Measurements from ENCODE around the gene NRXN3. TPM values are rescaled to one million over a fixed set of nuclear protein-coding genes. Genes with fewer than 3 reads are reported as not detected.

NRXN3 gene
- polyA plus RNA-seq, 1 donor (not counting 4 experiments of a cell fraction or from before 2014, with no cell fraction given) = 0.89 TPM

DNA sequence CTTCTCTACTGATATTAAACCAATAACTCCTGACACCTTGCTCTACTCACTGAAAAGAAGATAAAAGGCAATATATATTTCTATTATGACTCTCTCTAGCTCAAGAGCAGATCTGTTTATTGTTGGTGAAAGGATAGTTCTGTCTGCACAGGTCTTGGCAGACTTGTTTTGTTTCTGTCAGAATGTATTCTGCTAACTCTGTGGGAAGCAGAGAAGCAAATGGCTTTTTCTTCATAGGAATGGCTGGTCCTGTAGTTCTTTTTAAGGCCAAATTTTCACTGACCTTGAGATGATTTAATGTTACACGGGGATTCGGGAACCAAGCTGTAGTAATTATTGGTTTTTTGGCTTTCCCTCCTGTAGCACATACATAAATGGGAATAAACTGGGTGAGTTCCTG is 1529.0 kb downstream of the NRXN3 start:
- TF ChIP-seq, protein P1, sequence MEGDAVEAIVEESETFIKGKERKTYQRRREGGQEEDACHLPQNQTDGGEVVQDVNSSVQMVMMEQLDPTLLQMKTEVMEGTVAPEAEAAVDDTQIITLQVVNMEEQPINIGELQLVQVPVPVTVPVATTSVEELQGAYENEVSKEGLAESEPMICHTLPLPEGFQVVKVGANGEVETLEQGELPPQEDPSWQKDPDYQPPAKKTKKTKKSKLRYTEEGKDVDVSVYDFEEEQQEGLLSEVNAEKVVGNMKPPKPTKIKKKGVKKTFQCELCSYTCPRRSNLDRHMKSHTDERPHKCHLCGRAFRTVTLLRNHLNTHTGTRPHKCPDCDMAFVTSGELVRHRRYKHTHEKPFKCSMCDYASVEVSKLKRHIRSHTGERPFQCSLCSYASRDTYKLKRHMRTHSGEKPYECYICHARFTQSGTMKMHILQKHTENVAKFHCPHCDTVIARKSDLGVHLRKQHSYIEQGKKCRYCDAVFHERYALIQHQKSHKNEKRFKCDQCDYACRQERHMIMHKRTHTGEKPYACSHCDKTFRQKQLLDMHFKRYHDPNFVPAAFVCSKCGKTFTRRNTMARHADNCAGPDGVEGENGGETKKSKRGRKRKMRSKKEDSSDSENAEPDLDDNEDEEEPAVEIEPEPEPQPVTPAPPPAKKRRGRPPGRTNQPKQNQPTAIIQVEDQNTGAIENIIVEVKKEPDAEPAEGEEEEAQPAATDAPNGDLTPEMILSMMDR (optimal IDR thresholded peaks at IDR 0.05 in 1 of 3, IDR thresholded peaks at IDR 0.05 in 1 of 3, conservative IDR thresholded peaks at IDR 0.05 in 1 of 3; ENCODE audit: extremely low read depth in 1 of 3, insufficient read depth in 2 of 3, low read length in 3 of 3) = no peak
- TF ChIP-seq EZH2 (IDR thresholded peaks at IDR 0.05; ENCODE audit: low read length) = no peak
- Histone ChIP-seq H3K4me2 (ENCODE audit: control insufficient read depth, extremely low read depth, insufficient read depth, low read depth, low read length) (no peak overlapping the region), H3K4me1 (ENCODE audit: control insufficient read depth, extremely low read depth, insufficient read depth, low read length) (no peaks in the 10 kb centered on the region), H3K9me1 (ENCODE audit: control insufficient read depth, extremely low read depth, insufficient read depth, low read length) (no peaks in the 10 kb centered on the region), H3K36me3 (ENCODE audit: control insufficient read depth in 2 of 2, extremely low read depth in 1 of 2, insufficient read depth in 2 of 2, low read length in 2 of 2) (no peaks in the 10 kb centered on the region), H3K27ac (ENCODE audit: control insufficient read depth, insufficient read depth, low read length) (no peak overlapping the region), H2AFZ (ENCODE audit: control insufficient read depth, low read length) (no peak overlapping the region), H4K20me1 (ENCODE audit: control insufficient read depth, extremely low read depth, insufficient read depth, low read length) (no peaks in the 10 kb centered on the region), H3K27me3 (ENCODE audit: control insufficient read depth, extremely low read depth, insufficient read depth, low read length) (no peaks in the 10 kb centered on the region), H3K4me3 (ENCODE audit: control insufficient read depth in 2 of 3, extremely low read depth in 1 of 3, insufficient read depth in 2 of 3, low read depth in 1 of 3, low read length in 3 of 3) (no peak overlapping the region), H3K9ac (ENCODE audit: control insufficient read depth, extremely low read depth, insufficient read depth, low read length) (no peak overlapping the region), H3K9me3 (ENCODE audit: control insufficient read depth, low read depth, low read length) (no peaks in the 10 kb centered on the region), H3K79me2 (ENCODE audit: control insufficient read depth, insufficient read depth, low read length) (no peaks in the 10 kb centered on the region)
- dilution Hi-C loops (cut with MboI; ENCODE audit: extremely low pct_ligation_motif_present, low sequenced_read_pairs) = no loop called here
- DNase-seq (ENCODE audit: low read depth, low spot score) (no peak), FAIRE-seq (no peak)

DNA sequence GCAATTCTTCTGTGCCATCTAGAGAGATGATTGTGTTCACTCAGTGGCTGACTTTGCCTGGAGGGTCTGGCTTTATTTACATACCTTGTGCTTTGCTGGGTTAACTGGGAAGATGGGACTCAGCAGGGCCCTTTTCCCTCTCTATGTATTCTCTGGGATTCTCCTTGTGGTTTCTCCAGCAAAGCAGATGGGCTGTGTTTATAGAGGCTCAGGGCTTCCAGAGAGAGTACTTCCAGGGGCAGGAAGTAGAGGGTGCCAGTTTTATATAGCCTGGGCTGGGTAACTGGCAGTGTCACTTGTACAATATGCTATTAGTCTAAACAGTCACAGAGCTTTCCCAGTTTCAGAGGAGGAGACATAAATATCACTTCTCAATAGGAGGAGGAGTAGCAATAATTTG is 1531.2 kb downstream of the NRXN3 start:
- Histone ChIP-seq H3K4me1 (ENCODE audit: control insufficient read depth, extremely low read depth, insufficient read depth, low read length) (no peaks in the 10 kb centered on the region), H3K79me2 (ENCODE audit: control insufficient read depth, insufficient read depth, low read length) (no peaks in the 10 kb centered on the region), H3K27ac (ENCODE audit: control insufficient read depth, insufficient read depth, low read length) (no peak overlapping the region), H3K36me3 (ENCODE audit: control insufficient read depth in 2 of 2, extremely low read depth in 1 of 2, insufficient read depth in 2 of 2, low read length in 2 of 2) (no peaks in the 10 kb centered on the region), H3K27me3 (ENCODE audit: control insufficient read depth, extremely low read depth, insufficient read depth, low read length) (no peaks in the 10 kb centered on the region), H3K4me3 (ENCODE audit: control insufficient read depth in 2 of 3, extremely low read depth in 1 of 3, insufficient read depth in 2 of 3, low read depth in 1 of 3, low read length in 3 of 3) (no peak overlapping the region), H3K9me3 (ENCODE audit: control insufficient read depth, low read depth, low read length) (no peaks in the 10 kb centered on the region), H3K9me1 (ENCODE audit: control insufficient read depth, extremely low read depth, insufficient read depth, low read length) (no peaks in the 10 kb centered on the region), H3K4me2 (ENCODE audit: control insufficient read depth, extremely low read depth, insufficient read depth, low read depth, low read length) (no peak overlapping the region), H4K20me1 (ENCODE audit: control insufficient read depth, extremely low read depth, insufficient read depth, low read length) (no peaks in the 10 kb centered on the region), H2AFZ (ENCODE audit: control insufficient read depth, low read length) (no peak overlapping the region), H3K9ac (ENCODE audit: control insufficient read depth, extremely low read depth, insufficient read depth, low read length) (no peak overlapping the region)
- FAIRE-seq = no peak
- dilution Hi-C loops (cut with MboI; ENCODE audit: extremely low pct_ligation_motif_present, low sequenced_read_pairs) = no loop called here
- no peak for TF ChIP-seq EZH2 (IDR thresholded peaks at IDR 0.05; ENCODE audit: low read length)
- TF ChIP-seq, protein P1 (optimal IDR thresholded peaks at IDR 0.05 in 1 of 3, IDR thresholded peaks at IDR 0.05 in 1 of 3, conservative IDR thresholded peaks at IDR 0.05 in 1 of 3; ENCODE audit: extremely low read depth in 1 of 3, insufficient read depth in 2 of 3, low read length in 3 of 3) = no peak
- DNase-seq (ENCODE audit: low read depth, low spot score) = no peak
